ENCODE results near the gene CHST14.

- TF ChIP-seq CTCF (IDR thresholded peaks at IDR 0.05) (no peak), ZFX (IDR thresholded peaks at IDR 0.05; ENCODE audit: borderline replicate concordance) (no peak)
These were observed 33.7 kb upstream of the CHST14 start for GRCh38 chr15:40436892-40437751.

Data from 22Rv1 (cell line).